Measurements from ENCODE around the gene FBXL2. TPM values are rescaled to one million over a fixed set of nuclear protein-coding genes. Genes with fewer than 3 reads are reported as not detected.
A peak's percentile ranks its signal among the peaks of the same experiment; 100 is the strongest.

The FBXL2 gene
- total and polyA plus RNA-seq, 7 experiments from 2014 or later: 0.09 to 0.10 TPM; not detected in 5

GRCh38 chr3:33394403-33395054 is 117.3 kb downstream of the FBXL2 start:
- Mint-ChIP-seq H3K4me3 (no peak overlapping the region), H3K4me1 (peaks cover 0 to 15% (median 0%) of the 10 kb centered on the region in 7 donors), H3K27me3 (no peaks in the 10 kb centered on the region), H3K27ac (no peak overlapping the region), H3K9me3 (no peaks in the 10 kb centered on the region), H3K36me3 (peaks cover 20 to 77% (median 47%) of the 10 kb centered on the region in 5 donors)
- Histone ChIP-seq H3K4me3 (ENCODE audit: low read length) (no peak overlapping the region), H3K27ac (ENCODE audit: low read depth, low read length) (no peak overlapping the region), H3K4me1 (ENCODE audit: control insufficient read depth in 2 of 2, insufficient read depth in 2 of 2, low read length in 2 of 2) (no peaks in the 10 kb centered on the region), H3K36me3 (ENCODE audit: control insufficient read depth in 2 of 3, insufficient read depth in 3 of 3, low read length in 3 of 3) (peaks cover 27 to 86% (median 40%) of the 10 kb centered on the region in 3 experiments), H3K9me3 (ENCODE audit: control insufficient read depth in 2 of 3, low read length in 3 of 3) (no peaks in the 10 kb centered on the region), H3K27me3 (ENCODE audit: control insufficient read depth in 2 of 2, insufficient read depth in 2 of 2, low read length in 2 of 2) (no peaks in the 10 kb centered on the region)
- ChIA-PET CTCF (interaction anchor here (1.5 kb wide), 1 partner anchor 22 kb away, joined by 4 read pairs; no protein-coding TSS in a partner anchor), POLR2A (no interaction called here)
- ATAC-seq (no peak), DNase-seq (no peak)
- intact Hi-C loops (cut with micrococcal nuclease): no loop called here

- Histone ChIP-seq H3K27me3 (ENCODE audit: control insufficient read depth in 2 of 2, insufficient read depth in 2 of 2, low read length in 2 of 2) (no peaks in the 10 kb centered on the region), H3K4me3 (ENCODE audit: low read length) (no peak overlapping the region), H3K27ac (ENCODE audit: low read depth, low read length) (no peak overlapping the region), H3K36me3 (ENCODE audit: control insufficient read depth in 2 of 3, insufficient read depth in 3 of 3, low read length in 3 of 3) (peaks cover 31 to 82% (median 40%) of the 10 kb centered on the region in 3 experiments), H3K4me1 (ENCODE audit: control insufficient read depth in 2 of 2, insufficient read depth in 2 of 2, low read length in 2 of 2) (no peaks in the 10 kb centered on the region), H3K9me3 (ENCODE audit: control insufficient read depth in 2 of 3, low read length in 3 of 3) (no peaks in the 10 kb centered on the region)
- ChIA-PET POLR2A (interaction anchor here (0.6 to 0.7 kb wide), 2 partner anchors 24 to 1941 kb away, joined by 4 to 5 read pairs; no protein-coding TSS in a partner anchor), CTCF (interaction anchor here (0.6 kb wide), 1 partner anchor 16 kb away, joined by 4 read pairs; no protein-coding TSS in a partner anchor)
- Mint-ChIP-seq H3K9me3 (no peaks in the 10 kb centered on the region), H3K27me3 (no peaks in the 10 kb centered on the region), H3K4me1 (peaks cover 0 to 15% (median 0%) of the 10 kb centered on the region in 7 donors), H3K4me3 (no peak overlapping the region), H3K27ac (no peak overlapping the region), H3K36me3 (peaks cover 22 to 74% (median 44%) of the 10 kb centered on the region in 5 donors)
- no peak for ATAC-seq
- intact Hi-C loops (cut with micrococcal nuclease): no loop called here
- no peak for DNase-seq
Observed at GRCh38 chr3:33395900-33396299, 118.7 kb downstream of the FBXL2 start.

DNA sequence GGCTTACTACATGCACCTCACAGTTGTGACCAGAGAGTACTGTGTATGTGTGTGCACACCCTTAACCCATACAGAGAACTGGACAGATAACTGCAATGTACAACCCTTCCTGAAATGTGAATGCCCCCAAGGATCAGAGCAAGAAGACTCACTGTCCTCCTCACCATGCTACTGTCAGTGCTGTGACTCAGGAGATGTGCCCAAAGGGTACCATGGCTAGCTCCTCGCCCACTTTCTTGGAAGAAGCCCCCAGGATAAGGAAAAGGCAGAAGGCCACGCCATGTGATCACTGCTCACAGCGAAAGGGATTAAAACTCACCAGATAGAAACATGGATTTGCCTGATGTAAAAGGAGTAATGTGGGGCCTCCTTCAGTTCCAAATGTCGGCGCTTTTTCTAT is 121.2 kb downstream of the FBXL2 start:
- Mint-ChIP-seq H3K9me3 (peaks cover 0 to 2% (median 0%) of the 10 kb centered on the region in 11 donors), H3K4me3 (no peak overlapping the region), H3K36me3 (peaks cover 17 to 72% (median 47%) of the 10 kb centered on the region in 5 donors), H3K4me1 (peaks cover 0 to 2% (median 0%) of the 10 kb centered on the region in 7 donors), H3K27ac (peak overlapping the region in 2 of 9 donors; percentile 49 to 74), H3K27me3 (no peaks in the 10 kb centered on the region)
- Histone ChIP-seq H3K4me3 (ENCODE audit: low read length) (no peak overlapping the region), H3K9me3 (ENCODE audit: control insufficient read depth in 2 of 3, low read length in 3 of 3) (no peaks in the 10 kb centered on the region), H3K4me1 (ENCODE audit: control insufficient read depth in 2 of 2, insufficient read depth in 2 of 2, low read length in 2 of 2) (no peaks in the 10 kb centered on the region), H3K27me3 (ENCODE audit: control insufficient read depth in 2 of 2, insufficient read depth in 2 of 2, low read length in 2 of 2) (no peaks in the 10 kb centered on the region), H3K36me3 (ENCODE audit: control insufficient read depth in 2 of 3, insufficient read depth in 3 of 3, low read length in 3 of 3) (peaks cover 22 to 83% (median 47%) of the 10 kb centered on the region in 3 experiments), H3K27ac (ENCODE audit: low read depth, low read length) (no peak overlapping the region)
- ChIA-PET POLR2A (no interaction called here), CTCF (no interaction called here)
- intact Hi-C loops (cut with micrococcal nuclease): no loop called here
- DNase-seq (no peak), ATAC-seq (no peak)

- H3K36me3 Mint-ChIP-seq: peaks cover 17 to 64% (median 42%) of the 10 kb centered on the region in 5 donors
- POLR2A ChIA-PET: interaction anchor here (1.0 kb wide), 1 partner anchor 53 kb away, joined by 3 read pairs; no protein-coding TSS in a partner anchor
- peak overlapping the region in 1 of 9 donors; percentile 10 for H3K27ac Mint-ChIP-seq
Observed at GRCh38 chr3:33401781-33402180, 124.5 kb downstream of the FBXL2 start.

DNA sequence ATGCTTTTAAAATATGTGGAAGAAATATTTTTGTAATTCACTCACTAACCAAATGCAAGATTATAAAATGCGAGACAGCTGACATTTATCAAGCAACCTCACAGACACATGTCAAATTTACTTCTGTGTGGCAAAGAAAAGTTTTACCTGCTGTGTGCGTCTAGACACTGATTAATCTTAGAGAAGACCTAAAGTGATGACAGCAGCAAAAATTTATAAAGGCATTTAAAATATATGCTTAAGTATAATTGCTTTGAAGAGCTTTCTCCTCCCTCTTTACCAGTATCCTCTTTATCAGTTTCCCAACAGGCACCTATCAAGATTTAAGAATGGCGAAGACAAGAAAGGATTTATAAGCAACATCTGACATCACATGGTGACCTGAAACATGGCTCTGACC is 125.7 kb downstream of the FBXL2 start:
- Mint-ChIP-seq H3K27ac (peak overlapping the region in 2 of 9 donors; percentile 39 to 71), H3K36me3 (peaks cover 13 to 62% (median 37%) of the 10 kb centered on the region in 5 donors)

More at GRCh38 chr3:33401781-33402180, 124.5 kb downstream of the FBXL2 start:
- Histone ChIP-seq H3K36me3 (ENCODE audit: control insufficient read depth in 2 of 3, insufficient read depth in 3 of 3, low read length in 3 of 3) (peaks cover 25 to 87% (median 38%) of the 10 kb centered on the region in 3 experiments), H3K9me3 (ENCODE audit: control insufficient read depth in 2 of 3, low read length in 3 of 3) (no peaks in the 10 kb centered on the region), H3K4me1 (ENCODE audit: control insufficient read depth in 2 of 2, insufficient read depth in 2 of 2, low read length in 2 of 2) (no peaks in the 10 kb centered on the region), H3K27ac (ENCODE audit: low read depth, low read length) (no peak overlapping the region), H3K4me3 (ENCODE audit: low read length) (no peak overlapping the region), H3K27me3 (ENCODE audit: control insufficient read depth in 2 of 2, insufficient read depth in 2 of 2, low read length in 2 of 2) (no peaks in the 10 kb centered on the region)
- H3K27me3 Mint-ChIP-seq: no peaks in the 10 kb centered on the region
- H3K4me3 Mint-ChIP-seq: no peak overlapping the region
- intact Hi-C loops (cut with micrococcal nuclease): no loop called here
- H3K9me3 Mint-ChIP-seq: peaks cover 0 to 2% (median 0%) of the 10 kb centered on the region in 11 donors
- peaks cover 0 to 2% (median 0%) of the 10 kb centered on the region in 7 donors for H3K4me1 Mint-ChIP-seq
- DNase-seq (no peak), ATAC-seq (no peak)
- CTCF ChIA-PET: interaction anchor here (1.3 kb wide), 1 partner anchor 29 kb away, joined by 4 read pairs; no protein-coding TSS in a partner anchor

DNA sequence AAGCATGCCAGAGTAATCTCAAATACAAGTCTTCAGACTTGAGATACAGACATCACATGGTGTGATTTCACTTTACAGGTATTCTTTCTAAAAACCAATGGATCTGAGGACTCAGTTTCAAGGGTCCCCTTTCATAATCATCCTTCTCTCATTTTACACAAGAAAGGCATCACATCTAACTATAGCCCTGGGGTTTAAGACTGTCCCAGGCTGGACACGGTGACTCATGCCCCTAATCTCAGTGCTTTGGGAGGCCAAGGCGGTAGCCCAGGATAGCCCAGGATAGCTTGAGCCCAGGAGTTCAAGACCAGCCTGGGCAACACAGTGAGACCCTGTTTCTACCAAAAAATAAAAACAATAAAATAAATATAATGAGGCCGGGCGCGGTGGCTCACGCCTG is 126.5 kb downstream of the FBXL2 start:
- Mint-ChIP-seq H3K9me3 (peaks cover 0 to 2% (median 0%) of the 10 kb centered on the region in 11 donors), H3K27ac (no peak overlapping the region), H3K36me3 (peaks cover 17 to 62% (median 37%) of the 10 kb centered on the region in 5 donors), H3K4me3 (no peak overlapping the region), H3K27me3 (no peaks in the 10 kb centered on the region), H3K4me1 (peaks cover 0 to 2% (median 0%) of the 10 kb centered on the region in 7 donors)
- intact Hi-C loops (cut with micrococcal nuclease): no loop called here
- ATAC-seq (no peak), DNase-seq (no peak)
- Histone ChIP-seq H3K36me3 (ENCODE audit: control insufficient read depth in 2 of 3, insufficient read depth in 3 of 3, low read length in 3 of 3) (peaks cover 33 to 87% (median 35%) of the 10 kb centered on the region in 3 experiments), H3K27me3 (ENCODE audit: control insufficient read depth in 2 of 2, insufficient read depth in 2 of 2, low read length in 2 of 2) (no peaks in the 10 kb centered on the region), H3K4me3 (ENCODE audit: low read length) (no peak overlapping the region), H3K4me1 (ENCODE audit: control insufficient read depth in 2 of 2, insufficient read depth in 2 of 2, low read length in 2 of 2) (no peaks in the 10 kb centered on the region), H3K27ac (ENCODE audit: low read depth, low read length) (no peak overlapping the region), H3K9me3 (ENCODE audit: control insufficient read depth in 2 of 3, low read length in 3 of 3) (no peaks in the 10 kb centered on the region)
- CTCF ChIA-PET: no interaction called here
- POLR2A ChIA-PET: no interaction called here

More for the DNA sequence above, 125.7 kb downstream of the FBXL2 start:
- Histone ChIP-seq H3K36me3 (ENCODE audit: control insufficient read depth in 2 of 3, insufficient read depth in 3 of 3, low read length in 3 of 3) (peaks cover 33 to 87% (median 36%) of the 10 kb centered on the region in 3 experiments), H3K27me3 (ENCODE audit: control insufficient read depth in 2 of 2, insufficient read depth in 2 of 2, low read length in 2 of 2) (no peaks in the 10 kb centered on the region), H3K4me3 (ENCODE audit: low read length) (no peak overlapping the region), H3K9me3 (ENCODE audit: control insufficient read depth in 2 of 3, low read length in 3 of 3) (no peaks in the 10 kb centered on the region), H3K27ac (ENCODE audit: low read depth, low read length) (no peak overlapping the region), H3K4me1 (ENCODE audit: control insufficient read depth in 2 of 2, insufficient read depth in 2 of 2, low read length in 2 of 2) (no peaks in the 10 kb centered on the region)
- peaks cover 0 to 2% (median 0%) of the 10 kb centered on the region in 11 donors for H3K9me3 Mint-ChIP-seq
- H3K27me3 Mint-ChIP-seq: no peaks in the 10 kb centered on the region
- H3K4me1 Mint-ChIP-seq: peaks cover 0 to 2% (median 0%) of the 10 kb centered on the region in 7 donors
- intact Hi-C loops (cut with micrococcal nuclease): no loop called here
- no peak overlapping the region for H3K4me3 Mint-ChIP-seq
- no peak for DNase-seq
- ATAC-seq: no peak
- CTCF ChIA-PET: no interaction called here
- POLR2A ChIA-PET: no interaction called here
